Skin of body (tissue), 2 donors: ENCODE data around the gene TBX3. TPM values are rescaled to one million over a fixed set of nuclear protein-coding genes. Genes with fewer than 3 reads are reported as not detected.
"Not testable (repeated sequence)": the region's sequence is repeated elsewhere in the genome, so short reads cannot be mapped to it uniquely, and the experiment has no call there.

Experiments used
- DNase-seq: peaks from one replicate; lab custom pipeline; 2025; lab: John Stamatoyannopoulos, UW
- total RNA-seq: library from RNA; depleted of rRNA; stranded (reverse); fragments of >200 nt; gene quantifications from one replicate; pipeline ENCODE4 v1.2.3, GENCODE V29; 2014

Gene TBX3
- total RNA-seq = 14.7 TPM

DNA sequence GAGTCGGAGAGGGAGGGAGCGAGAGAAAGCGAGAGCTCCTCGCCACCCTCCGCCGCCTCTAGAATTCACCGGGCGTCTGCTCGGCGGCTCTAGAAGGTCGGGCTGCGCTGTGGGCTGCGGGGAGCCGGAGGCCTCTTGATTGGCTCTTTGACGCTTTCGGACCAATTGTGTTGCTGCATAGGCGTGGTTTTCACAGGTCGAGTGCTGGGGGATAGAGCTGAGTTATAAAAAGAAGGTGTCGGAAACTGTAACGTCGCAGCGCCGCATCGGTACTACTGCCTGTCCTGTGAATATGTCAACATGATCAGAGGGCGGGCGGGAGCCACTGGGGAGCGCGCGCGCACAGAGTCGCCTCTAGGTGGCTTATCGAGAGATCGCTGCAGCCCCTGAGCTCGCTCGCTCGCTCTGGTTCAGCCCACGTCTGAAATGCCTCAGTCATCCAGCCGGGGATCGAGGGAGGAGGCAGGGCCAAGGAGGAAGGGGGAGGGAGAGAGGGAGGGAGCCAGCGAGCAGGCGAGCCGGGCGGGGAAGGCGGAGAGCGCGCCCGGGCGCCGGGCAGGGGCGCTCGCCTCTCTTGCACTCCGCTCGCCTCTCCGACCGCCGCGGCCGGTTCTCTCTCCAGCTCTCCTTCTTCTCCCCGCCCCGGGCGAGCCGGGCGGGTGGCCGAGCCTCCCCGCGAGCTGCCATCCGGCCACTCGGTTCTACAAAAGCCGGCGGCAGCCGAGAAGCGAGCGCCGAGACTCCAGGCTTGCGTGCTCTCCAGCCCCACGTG, at the start of gene TBX3:
TBX3 (minus strand) TSS at position 78 of the 772 bp plus-strand sequence. CDS start 975 bp downstream, outside the sequence.
- peak; percentile 100 for DNase-seq

DNA sequence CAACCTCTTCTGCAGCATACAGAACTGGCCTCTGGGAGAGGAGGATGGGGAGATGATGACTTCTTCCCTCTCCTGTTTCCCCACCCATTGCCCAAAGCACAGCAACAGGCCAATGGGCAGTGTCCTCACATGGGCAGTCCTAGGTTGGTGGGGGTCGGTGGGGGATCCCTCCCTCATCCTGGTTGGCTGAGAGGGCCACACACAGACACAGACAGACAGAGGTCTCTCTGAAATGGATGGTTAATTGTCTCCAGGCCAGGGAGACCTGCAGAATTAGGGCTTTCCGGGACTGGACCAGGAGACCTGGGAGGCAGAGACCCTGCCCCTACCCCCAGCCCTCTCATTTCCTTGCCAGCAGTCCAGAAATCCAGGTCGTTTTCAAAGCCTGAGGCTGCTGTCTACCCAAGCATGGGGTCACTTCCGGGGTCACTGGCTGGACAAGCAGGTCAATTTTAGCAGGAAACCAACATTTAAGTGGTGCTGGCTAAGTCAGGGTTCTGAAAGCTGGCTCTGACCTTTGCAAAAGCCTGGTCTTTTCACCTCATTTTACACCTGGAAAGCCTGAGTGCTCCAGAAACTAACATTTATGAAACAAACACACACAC, 48.6 kb upstream of the TBX3 start:
- DNase-seq = no peak

DNA sequence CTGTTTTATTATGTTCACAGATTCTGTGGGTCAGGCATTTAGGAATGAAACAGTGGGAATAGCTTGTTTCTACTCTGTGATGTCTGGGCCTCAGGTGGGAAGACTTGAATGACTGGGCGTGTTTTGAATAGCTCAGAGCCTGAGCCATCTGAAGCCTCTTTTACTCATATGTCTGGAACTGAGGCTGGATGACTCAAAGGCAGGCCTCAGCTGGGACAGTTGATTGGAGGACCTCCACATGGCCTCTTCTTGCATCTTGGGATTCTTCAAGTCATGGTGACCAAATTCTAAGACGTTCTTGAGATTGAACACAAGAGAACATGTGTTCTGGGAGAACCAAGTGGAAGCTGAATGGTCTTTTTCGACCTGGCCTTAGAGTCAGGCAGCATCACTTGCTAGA, 45.8 kb upstream of the TBX3 start:
- no peak for DNase-seq

GRCh38 chr12:114726092-114726710, 42.2 kb upstream of the TBX3 start:
- DNase-seq = no peak

GRCh38 chr12:114722176-114722575, 38.2 kb upstream of the TBX3 start:
- DNase-seq = not testable (repeated sequence)

DNA sequence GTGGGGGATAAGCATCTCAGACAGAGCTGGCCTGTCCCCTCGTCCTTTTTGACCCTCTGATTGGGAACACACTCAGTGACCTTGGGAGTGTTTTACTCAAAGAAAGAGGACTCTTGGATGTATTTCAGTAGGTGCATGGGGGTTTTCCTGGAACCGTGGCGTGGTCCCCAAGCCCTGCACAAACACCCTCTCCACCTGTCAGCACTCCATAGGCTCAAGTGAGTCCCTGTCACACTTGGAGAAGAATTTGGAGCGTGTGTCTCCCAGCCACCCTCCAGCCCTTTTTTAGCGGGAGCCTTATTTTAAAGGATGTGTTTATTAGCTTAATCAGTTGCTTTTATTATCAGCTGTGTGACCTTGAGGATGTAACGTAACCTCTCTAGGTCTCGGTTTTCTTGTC, 37.3 kb upstream of the TBX3 start:
- DNase-seq = no peak

DNA sequence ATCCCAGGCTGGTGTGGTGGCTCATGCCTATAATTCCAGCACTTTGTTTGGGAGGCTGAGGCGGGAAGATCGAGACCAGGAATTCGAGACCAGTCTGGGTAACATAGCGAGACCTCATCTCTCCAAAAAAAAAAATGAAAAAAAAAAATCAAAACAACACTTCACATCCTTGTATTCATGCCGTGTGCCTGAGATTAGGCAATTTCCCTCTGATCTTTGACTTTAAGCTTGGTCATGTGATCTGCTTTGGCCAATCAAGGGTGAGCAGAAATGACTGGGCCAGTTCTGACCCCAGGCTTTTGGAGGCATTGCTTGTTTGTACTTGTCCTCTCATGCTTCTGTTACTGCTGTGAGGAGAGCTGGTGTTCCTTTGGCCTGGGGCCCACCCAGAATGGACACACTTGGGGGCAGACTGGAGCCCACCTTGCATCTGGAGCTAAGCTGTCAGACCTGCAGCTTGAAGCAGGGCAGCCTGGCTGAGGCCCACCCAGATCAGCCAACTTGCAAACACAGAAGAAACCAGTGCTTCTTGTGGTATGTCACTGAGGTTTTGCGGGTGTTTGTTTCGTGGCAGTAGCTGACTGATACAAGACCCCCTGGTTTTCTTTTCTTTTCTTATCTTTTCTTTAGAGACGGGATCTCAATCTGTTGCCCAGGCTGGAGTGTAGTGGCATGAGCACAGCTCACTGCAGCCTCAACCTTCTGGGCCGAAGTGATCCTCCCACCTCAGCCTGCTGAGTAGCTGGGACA, 29.7 kb upstream of the TBX3 start:
- no peak for DNase-seq

GRCh38 chr12:114711689-114712152, 27.7 kb upstream of the TBX3 start:
- no peak for DNase-seq

DNA sequence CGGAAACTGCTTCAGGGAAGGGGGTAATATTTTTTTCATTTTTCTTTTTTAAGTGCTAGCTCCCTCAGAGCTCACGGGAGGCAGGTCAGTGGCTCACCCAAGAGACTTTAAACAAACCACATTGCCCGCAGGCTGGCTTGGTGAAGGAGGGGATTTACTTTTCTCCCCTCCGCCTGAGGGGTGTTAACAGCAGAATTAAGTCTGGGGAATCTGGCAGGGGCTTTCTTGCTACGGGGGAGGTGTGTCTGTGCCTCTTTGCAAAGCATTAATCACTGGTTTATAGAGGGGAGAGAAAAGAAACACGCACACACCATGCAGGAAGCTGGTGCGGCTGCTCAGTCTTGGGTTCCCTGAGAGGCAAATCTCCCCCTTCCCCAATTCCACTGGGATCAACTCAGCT, 26.2 kb upstream of the TBX3 start:
- no peak for DNase-seq

GRCh38 chr12:114709112-114709511, 25.1 kb upstream of the TBX3 start:
- DNase-seq = no peak

GRCh38 chr12:114708598-114708997, 24.6 kb upstream of the TBX3 start:
- DNase-seq = not testable (repeated sequence)

DNA sequence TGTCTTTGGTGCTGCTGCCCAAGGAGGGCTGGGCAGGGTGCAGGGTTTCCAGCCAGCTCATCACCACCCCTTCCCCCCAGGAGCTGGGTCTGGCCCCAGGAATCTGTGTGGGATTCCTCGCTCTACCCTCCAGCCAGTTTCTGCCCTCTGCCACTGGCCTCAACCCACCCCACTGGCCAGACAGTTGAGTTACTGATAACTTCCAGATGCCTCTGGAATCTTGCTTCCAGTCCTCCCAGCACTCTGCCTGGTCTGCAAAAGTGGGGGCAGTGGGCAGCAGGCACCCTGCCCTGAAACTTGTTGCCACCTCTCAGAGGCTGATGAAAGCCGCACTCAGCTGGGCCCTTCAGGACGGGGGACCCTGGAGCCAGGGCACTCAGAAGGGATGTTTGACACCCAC, 20.1 kb upstream of the TBX3 start:
- no peak for DNase-seq

DNA sequence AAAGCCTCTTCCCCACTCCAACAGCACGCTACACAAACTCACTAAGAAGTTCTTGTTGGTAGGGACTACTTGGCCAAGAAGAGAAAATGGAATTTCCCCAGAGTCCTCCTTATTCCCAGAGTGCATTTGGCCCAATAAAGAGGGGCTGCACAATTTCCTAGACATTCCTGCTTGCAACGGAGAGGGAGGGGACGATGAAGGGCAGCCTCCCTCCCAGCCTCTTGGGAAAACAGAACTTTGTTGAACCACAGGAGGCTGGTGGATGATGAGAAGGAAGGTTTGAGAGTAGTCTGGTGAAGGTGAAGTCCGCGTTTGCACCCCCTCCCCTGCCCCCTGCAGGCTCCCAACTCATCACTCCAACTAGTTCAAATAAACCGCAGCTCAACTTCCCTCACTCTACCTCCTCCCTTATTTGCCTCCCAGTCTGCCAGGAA, 19.1 kb upstream of the TBX3 start:
- DNase-seq = no peak

GRCh38 chr12:114702462-114702861, 18.5 kb upstream of the TBX3 start:
- DNase-seq = no peak

DNA sequence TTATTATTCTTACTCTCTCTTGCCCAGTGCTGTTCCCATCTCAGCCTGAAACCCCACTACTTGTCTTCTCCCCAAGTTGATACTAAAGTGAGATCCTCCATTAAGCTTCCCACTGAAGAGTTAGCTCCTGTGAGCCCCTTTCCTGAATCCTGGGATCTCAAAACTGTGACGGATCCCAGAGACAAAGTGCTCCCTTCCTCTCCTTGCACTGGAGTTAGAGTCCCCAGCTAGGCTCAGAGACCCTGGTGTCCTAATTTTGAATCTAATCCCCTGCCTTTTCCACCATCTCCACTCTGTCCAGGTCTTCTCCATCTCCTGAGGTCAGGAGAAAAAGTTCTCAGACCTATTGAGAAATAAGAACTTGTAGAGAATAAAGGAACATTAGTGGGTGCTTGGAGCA, 17.6 kb upstream of the TBX3 start:
- DNase-seq = no peak

GRCh38 chr12:114701104-114701414, 17.1 kb upstream of the TBX3 start:
- DNase-seq = no peak

DNA sequence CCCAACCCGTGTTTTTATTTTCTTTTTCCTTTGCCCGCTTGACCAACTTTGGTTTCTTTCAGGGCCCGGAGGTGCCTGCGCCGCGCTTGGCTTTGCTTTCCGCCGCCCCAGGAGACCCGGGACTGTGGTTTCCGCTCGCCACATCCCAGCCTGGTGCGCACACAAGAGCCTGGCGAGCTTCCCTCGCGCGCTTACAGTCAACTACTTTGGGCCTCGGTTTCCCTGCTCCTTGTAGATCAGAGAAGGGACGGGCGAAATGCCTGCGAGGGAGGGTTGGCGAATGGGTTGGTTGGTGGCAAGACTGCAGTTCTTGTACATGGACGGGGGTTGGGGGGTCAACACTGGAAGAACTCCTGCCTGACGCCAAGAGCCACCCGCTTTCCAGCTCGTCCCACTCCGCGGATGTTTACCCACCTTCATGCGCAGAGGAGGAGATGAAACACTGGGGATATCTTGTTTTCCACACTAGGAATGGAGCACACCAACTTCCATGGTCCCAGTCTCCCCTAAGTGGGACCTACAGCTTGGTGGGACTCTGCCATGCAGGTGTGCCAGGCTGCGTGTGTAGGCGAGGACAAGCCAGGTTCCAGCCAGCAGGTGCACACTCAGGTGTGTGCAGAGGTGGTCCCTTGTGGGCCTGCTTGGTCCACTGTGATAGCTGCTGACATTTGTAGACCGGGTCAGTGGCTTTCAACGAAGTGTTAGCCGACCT, 16.6 kb upstream of the TBX3 start:
- DNase-seq = no peak

DNA sequence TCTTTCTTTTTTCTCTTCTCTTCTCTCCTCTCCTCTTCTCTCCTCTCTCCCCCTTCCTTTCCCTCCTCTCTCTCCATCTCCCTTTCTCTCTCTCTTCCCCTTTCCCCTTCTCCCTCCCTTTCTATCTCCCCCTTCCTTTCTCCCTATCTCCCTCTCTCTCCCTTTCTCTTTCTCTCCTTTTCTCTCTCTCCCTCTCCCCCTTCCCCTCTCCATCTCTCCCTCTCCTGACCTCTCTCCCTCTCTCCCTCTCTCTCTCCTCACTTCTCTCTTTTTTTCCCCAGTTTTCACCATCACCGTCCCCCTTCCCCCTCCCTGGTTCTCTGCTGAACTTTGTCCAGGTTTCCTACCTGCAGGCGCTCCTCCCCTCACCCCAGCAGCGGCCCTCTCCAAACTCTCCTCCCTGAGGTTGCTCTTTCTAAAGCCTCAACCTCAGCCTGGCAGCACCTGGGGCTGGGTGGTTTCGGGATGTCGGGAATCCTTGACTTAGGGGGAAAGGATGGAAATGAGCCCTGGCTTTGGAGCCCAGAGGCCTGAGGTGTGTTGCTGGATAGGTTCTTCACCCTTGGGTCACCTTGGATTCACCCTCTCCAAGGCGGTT, 14.7 kb upstream of the TBX3 start:
- DNase-seq = no peak

- DNase-seq = no peak
Observed at GRCh38 chr12:114697741-114698565, 14.0 kb upstream of the TBX3 start.

DNA sequence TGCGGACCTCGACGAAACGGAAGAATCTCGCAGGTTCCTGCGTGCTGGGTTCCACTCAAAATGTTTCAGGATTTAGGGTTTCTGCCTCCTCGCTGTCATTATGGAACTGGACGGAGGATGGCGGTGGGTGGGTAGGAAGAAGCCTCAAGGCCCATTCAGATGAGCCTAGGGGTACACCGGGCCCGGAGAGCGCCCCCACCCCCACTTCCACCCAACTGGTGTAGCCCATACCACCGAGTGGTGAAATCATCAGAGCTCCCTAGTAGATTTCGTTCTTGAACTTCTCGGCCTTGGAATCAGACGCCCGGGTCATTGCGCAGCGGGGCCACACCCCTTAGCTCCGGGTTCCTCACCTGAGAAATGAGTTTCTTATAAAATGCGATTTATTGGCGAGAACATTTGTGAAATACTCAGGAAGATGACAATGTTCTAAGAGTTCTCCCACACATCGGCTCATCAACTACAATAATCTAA, 13.3 kb upstream of the TBX3 start:
- no peak for DNase-seq
